ENCODE data around the gene DQX1. TPM values are rescaled to one million over a fixed set of nuclear protein-coding genes. Genes with fewer than 3 reads are reported as not detected.

The DQX1 gene
- total RNA-seq, 3 donors from 2014 or later (not counting 1 experiment from before 2014, with no cell fraction given), result 0.21 to 0.43 TPM; not detected in 1

DNA sequence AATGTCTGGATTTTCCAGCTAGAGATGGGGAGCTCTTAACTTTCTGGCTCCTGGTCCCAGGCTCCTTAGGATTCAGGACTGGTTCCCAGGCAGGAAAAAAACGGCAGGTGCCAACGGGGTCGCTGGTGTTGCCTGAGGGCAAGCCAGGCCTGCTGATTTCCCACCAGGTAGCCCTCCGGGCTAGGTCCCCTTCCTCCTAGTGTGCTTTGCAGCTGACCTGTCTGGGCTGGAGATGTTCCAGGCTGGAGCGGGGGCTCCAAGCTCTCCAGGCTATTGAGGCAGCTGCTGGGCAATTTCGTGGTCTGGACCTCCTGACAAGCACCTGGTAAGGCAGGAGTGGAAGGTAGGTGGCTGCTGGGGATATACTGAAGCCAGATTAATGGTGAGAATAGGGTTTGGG is 51.5 kb downstream of the DQX1 start:
- ATAC-seq, result no peak
- Histone ChIP-seq H3K27ac (ENCODE audit: low read length) (no peak overlapping the region), H3K4me3 (ENCODE audit: low read length) (no peak overlapping the region), H3K27me3 (ENCODE audit: control insufficient read depth, insufficient read depth, low read length) (no peaks in the 10 kb centered on the region), H3K4me1 (ENCODE audit: control insufficient read depth, insufficient read depth, low read length) (peaks cover 24% of the 10 kb centered on the region), H3K9me3 (ENCODE audit: control insufficient read depth, insufficient read depth, low read length) (no peaks in the 10 kb centered on the region), H3K36me3 (ENCODE audit: control insufficient read depth, insufficient read depth, low read length) (peaks cover 20% of the 10 kb centered on the region)
- intact Hi-C loops (cut with micrococcal nuclease), result no loop called here
- peaks cover 27% of the 10 kb centered on the region in 2 donors for H3K4me1 Mint-ChIP-seq
- TF ChIP-seq, protein P1, sequence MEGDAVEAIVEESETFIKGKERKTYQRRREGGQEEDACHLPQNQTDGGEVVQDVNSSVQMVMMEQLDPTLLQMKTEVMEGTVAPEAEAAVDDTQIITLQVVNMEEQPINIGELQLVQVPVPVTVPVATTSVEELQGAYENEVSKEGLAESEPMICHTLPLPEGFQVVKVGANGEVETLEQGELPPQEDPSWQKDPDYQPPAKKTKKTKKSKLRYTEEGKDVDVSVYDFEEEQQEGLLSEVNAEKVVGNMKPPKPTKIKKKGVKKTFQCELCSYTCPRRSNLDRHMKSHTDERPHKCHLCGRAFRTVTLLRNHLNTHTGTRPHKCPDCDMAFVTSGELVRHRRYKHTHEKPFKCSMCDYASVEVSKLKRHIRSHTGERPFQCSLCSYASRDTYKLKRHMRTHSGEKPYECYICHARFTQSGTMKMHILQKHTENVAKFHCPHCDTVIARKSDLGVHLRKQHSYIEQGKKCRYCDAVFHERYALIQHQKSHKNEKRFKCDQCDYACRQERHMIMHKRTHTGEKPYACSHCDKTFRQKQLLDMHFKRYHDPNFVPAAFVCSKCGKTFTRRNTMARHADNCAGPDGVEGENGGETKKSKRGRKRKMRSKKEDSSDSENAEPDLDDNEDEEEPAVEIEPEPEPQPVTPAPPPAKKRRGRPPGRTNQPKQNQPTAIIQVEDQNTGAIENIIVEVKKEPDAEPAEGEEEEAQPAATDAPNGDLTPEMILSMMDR (IDR thresholded peaks at IDR 0.05), result no peak
- DNase-seq, result no peak
- H3K27ac Mint-ChIP-seq, result peak overlapping the region; percentile 0 to 98
- WGBS (ENCODE audit: insufficient coverage), result 97% methylated on average over 6 of the region's 6 CpGs
- no peak overlapping the region for H3K4me3 Mint-ChIP-seq
- no peaks in the 10 kb centered on the region for H3K36me3 Mint-ChIP-seq
- H3K27me3 Mint-ChIP-seq (ENCODE audit: low read depth in 2 of 2), result no peaks in the 10 kb centered on the region
- no peaks in the 10 kb centered on the region for H3K9me3 Mint-ChIP-seq

DNA sequence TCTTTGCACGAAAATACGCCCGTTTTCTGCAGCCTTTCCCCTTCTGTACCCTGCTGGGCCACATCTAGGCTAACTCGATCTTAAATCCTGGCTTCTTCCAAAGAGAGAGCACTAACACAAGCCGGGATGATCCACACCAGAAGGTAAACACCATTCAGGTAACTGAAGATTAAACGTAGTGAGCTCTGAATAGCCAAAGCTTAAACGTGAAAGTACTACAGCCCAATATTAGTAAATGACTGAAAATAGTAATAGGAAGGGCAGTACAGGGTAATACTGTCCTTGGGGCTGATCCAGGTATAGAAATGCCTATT is 53.1 kb downstream of the DQX1 start:
- intact Hi-C loops (cut with micrococcal nuclease), result loop anchor here (1.0 kb wide), 2 partner anchors 10 to 15 kb away; partner anchors contain the start of genes TTC31 and WBP1
- H3K4me3 Mint-ChIP-seq, result peak overlapping the region; percentile 95
- peaks cover 17% of the 10 kb centered on the region for H3K36me3 ChIP-seq (ENCODE audit: control insufficient read depth, insufficient read depth, low read length)
- ATAC-seq (no peak), DNase-seq (no peak)
- 7% methylated on average over 6 of the region's 7 CpGs for WGBS (ENCODE audit: insufficient coverage)
- no peaks in the 10 kb centered on the region for H3K27me3 Mint-ChIP-seq (ENCODE audit: low read depth in 2 of 2)
- peak overlapping the region; percentile 97 to 98 for H3K27ac Mint-ChIP-seq
- no peaks in the 10 kb centered on the region for H3K9me3 ChIP-seq (ENCODE audit: control insufficient read depth, insufficient read depth, low read length)
- H3K36me3 Mint-ChIP-seq, result no peaks in the 10 kb centered on the region
- H3K4me1 Mint-ChIP-seq, result peaks cover 27% of the 10 kb centered on the region in 2 donors
- H3K9me3 Mint-ChIP-seq, result no peaks in the 10 kb centered on the region
- peak overlapping the region; percentile 50 for H3K4me3 ChIP-seq (ENCODE audit: low read length)
- H3K27ac ChIP-seq (ENCODE audit: low read length), result peak overlapping the region; percentile 82
- H3K27me3 ChIP-seq (ENCODE audit: control insufficient read depth, insufficient read depth, low read length), result no peaks in the 10 kb centered on the region
- TF ChIP-seq, protein P1 (IDR thresholded peaks at IDR 0.05), result no peak
- peaks cover 24% of the 10 kb centered on the region for H3K4me1 ChIP-seq (ENCODE audit: control insufficient read depth, insufficient read depth, low read length)

DNA sequence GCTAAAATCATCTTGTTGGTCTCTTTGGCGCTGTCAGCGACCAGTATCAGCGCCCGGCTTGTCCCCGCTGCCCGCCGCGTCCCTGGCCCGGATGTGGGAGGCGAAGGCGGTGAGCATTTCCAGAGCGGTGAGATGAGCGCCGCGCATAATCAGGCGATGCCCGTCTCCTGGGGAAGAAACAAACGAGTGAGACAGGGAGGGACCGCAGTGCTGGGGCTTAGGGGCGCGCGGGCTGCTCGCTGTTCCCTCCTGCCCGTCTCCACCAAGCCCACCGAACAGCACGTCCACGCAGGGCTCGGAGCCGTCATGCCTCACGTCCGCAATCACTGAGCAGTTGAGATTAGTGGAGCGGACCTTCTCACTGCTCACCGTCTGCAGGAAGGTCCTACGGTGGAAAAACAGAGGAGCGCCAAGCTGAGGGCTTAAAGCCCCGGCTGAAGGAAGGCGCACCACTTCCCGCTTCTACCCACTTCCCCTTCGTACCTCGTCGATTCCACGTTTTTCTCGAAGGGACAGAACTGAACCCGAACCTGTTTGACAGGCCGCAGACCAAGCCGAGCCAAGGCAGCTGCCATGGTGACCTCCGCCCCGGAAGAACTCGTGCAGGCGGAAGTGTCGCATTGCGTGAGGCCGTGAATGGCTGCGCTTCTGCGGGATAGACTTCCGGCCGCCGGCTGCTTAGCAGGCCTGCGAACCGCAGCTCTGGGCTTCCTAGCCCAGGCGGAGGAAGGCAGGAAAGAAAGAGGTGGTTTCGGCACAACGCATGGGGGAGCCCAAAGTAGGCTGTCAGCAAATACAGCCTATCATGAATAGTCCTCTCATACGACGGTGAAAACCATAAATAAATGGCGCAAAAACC is 53.7 kb downstream of the DQX1 start, which contains the start of gene MRPL53:
Gene MRPL53, minus strand, starts transcription at position 595 of the 859 bp plus-strand sequence. Its CDS starts 20 bp downstream, at position 575.
- Histone ChIP-seq H3K4me3 (ENCODE audit: low read length) (peak within 1 kb of the TSS; percentile 50), H3K27me3 (ENCODE audit: control insufficient read depth, insufficient read depth, low read length) (no peaks in the 10 kb centered on the region), H3K36me3 (ENCODE audit: control insufficient read depth, insufficient read depth, low read length) (peaks cover 14% of the 10 kb centered on the region), H3K4me1 (ENCODE audit: control insufficient read depth, insufficient read depth, low read length) (peaks cover 24% of the 10 kb centered on the region), H3K9me3 (ENCODE audit: control insufficient read depth, insufficient read depth, low read length) (no peaks in the 10 kb centered on the region), H3K27ac (ENCODE audit: low read length) (peak within 1 kb of the TSS; percentile 82)
- Mint-ChIP-seq H3K27ac (peak within 1 kb of the TSS; percentile 97 to 98), H3K27me3 (ENCODE audit: low read depth in 2 of 2) (no peaks in the 10 kb centered on the region), H3K36me3 (no peaks in the 10 kb centered on the region), H3K9me3 (no peaks in the 10 kb centered on the region), H3K4me3 (peak within 1 kb of the TSS; percentile 95), H3K4me1 (peaks cover 23 to 27% of the 10 kb centered on the region in 2 donors)
- under 1% methylated on average over 66 of the region's 66 CpGs for WGBS (ENCODE audit: insufficient coverage)
- TF ChIP-seq, protein P1 (IDR thresholded peaks at IDR 0.05), result no peak
- intact Hi-C loops (cut with micrococcal nuclease), result loop anchor here (1.0 kb wide), 2 partner anchors 11 to 14 kb away; partner anchors contain the start of genes TTC31 and WBP1
- peak; percentile 90 to 96 (median 94) for ATAC-seq
- peak; percentile 95 to 99 for DNase-seq
